Neuronal stem cell (in vitro differentiated cells): Measurements from ENCODE around the gene ASB2.

ENCODE experiments used
- DNase-seq: peaks from one replicate; pipeline ENCODE4 v3.0.0-alpha.2; 2013; ENCODE audit warnings: low spot score
- H2AFZ ChIP-seq: one replicate; pipeline ENCODE4 v1.6.1; 2013; ENCODE audit warnings: mild to moderate bottlenecking, low read length, inconsistent platforms
- H2AK5ac ChIP-seq: 2 replicates; pipeline ENCODE4 v1.6.1; 2013; ENCODE audit warnings: low read depth, mild to moderate bottlenecking, inconsistent platforms, low read length, moderate library complexity, mixed read lengths
- H2BK120ac ChIP-seq: 2 replicates; pipeline ENCODE4 v1.6.1; 2013; ENCODE audit warnings: low read depth, mild to moderate bottlenecking, inconsistent platforms, low read length, moderate library complexity, mixed read lengths
- H2BK12ac ChIP-seq: one replicate; pipeline ENCODE4 v1.6.1; 2013; ENCODE audit warnings: low read length, inconsistent platforms
- H2BK15ac ChIP-seq: 2 replicates; pipeline ENCODE4 v1.6.1; 2013; ENCODE audit warnings: mild to moderate bottlenecking, low read length, inconsistent platforms, mixed read lengths
- H2BK5ac ChIP-seq: one replicate; pipeline ENCODE4 v1.6.1; 2013; ENCODE audit warnings: inconsistent platforms, mild to moderate bottlenecking, low read length, moderate library complexity
- H3K14ac ChIP-seq: one replicate; pipeline ENCODE4 v1.6.1; 2013; ENCODE audit warnings: low read length, inconsistent platforms
- H3K18ac ChIP-seq: 2 replicates; pipeline ENCODE4 v1.6.1; 2013; ENCODE audit warnings: low read length, inconsistent platforms
- H3K23ac ChIP-seq: 2 replicates; pipeline ENCODE4 v1.6.1; 2013; ENCODE audit warnings: low read depth, mild to moderate bottlenecking, mixed read lengths, low read length, inconsistent platforms; ENCODE audit not compliant: poor library complexity
- H3K27ac ChIP-seq: replicated peaks from 3 replicates; pipeline ENCODE4 v1.5.1; 2013; ENCODE audit warnings: low read length, inconsistent platforms
- H3K27me3 ChIP-seq, 3 experiments: 2 replicates each; pipeline ENCODE4 v1.6.1; 2013; ENCODE audit warnings: low read length in 3 of 3, mild to moderate bottlenecking in 2 of 3, inconsistent platforms in 1 of 3, low read depth in 1 of 3, mixed read lengths in 1 of 3, moderate library complexity in 1 of 3; ENCODE audit not compliant: control insufficient read depth in 3 of 3, insufficient read depth in 3 of 3
- H3K36me3 ChIP-seq, 2 donors: replicated peaks in 1 of 2; 2 replicates each; pipeline ENCODE4 v1.6.1; 2013; ENCODE audit warnings: low read length in 2 of 2; ENCODE audit not compliant: control insufficient read depth in 2 of 2, insufficient read depth in 2 of 2
- H3K4ac ChIP-seq: 2 replicates; pipeline ENCODE4 v1.6.1; 2013; ENCODE audit warnings: inconsistent platforms, mild to moderate bottlenecking, low read length, moderate library complexity
- H3K4me1 ChIP-seq, 2 donors: 1 replicate in 1 of 2; 2 replicates in 1 of 2; pipeline ENCODE4 v1.6.1; 2013; ENCODE audit warnings: low read length in 2 of 2, low read depth in 1 of 2; ENCODE audit not compliant: control insufficient read depth in 2 of 2, insufficient read depth in 1 of 2
- H3K4me2 ChIP-seq: one replicate; pipeline ENCODE4 v1.6.1; 2013; ENCODE audit warnings: mild to moderate bottlenecking, low read length, inconsistent platforms; ENCODE audit not compliant: insufficient read depth, poor library complexity, severe bottlenecking
- H3K4me3 ChIP-seq, 2 donors: 2 replicates each; pipeline ENCODE4 v1.5.1; 2013; ENCODE audit warnings: low read length in 2 of 2, mild to moderate bottlenecking in 2 of 2, inconsistent platforms in 1 of 2, moderate library complexity in 1 of 2
- H3K79me1 ChIP-seq: one replicate; pipeline ENCODE4 v1.6.1; 2013; ENCODE audit warnings: low read depth, mild to moderate bottlenecking, inconsistent platforms, low read length, moderate library complexity
- H3K9ac ChIP-seq: one replicate; pipeline ENCODE4 v1.6.1; 2013; ENCODE audit warnings: mild to moderate bottlenecking, low read depth, low read length, inconsistent platforms; ENCODE audit not compliant: poor library complexity
- H3K9me3 ChIP-seq, 2 donors: replicated peaks in 1 of 2; 2 replicates each; pipeline versions ENCODE3 to v1.6.1; 2013; ENCODE audit warnings: low read length in 2 of 2, mild to moderate bottlenecking in 2 of 2, inconsistent platforms in 1 of 2, low read depth in 1 of 2, mixed read lengths in 1 of 2, moderate library complexity in 1 of 2; ENCODE audit not compliant: control insufficient read depth in 2 of 2, insufficient read depth in 1 of 2
- H4K8ac ChIP-seq: one replicate; pipeline ENCODE4 v1.6.1; 2013; ENCODE audit warnings: low read depth, mild to moderate bottlenecking, inconsistent platforms, low read length, moderate library complexity
- H4K91ac ChIP-seq: one replicate; pipeline ENCODE4 v1.6.1; 2013; ENCODE audit warnings: low read length, low read depth, mild to moderate bottlenecking, inconsistent platforms; ENCODE audit not compliant: poor library complexity
- WGBS, 2 donors: extraction: QIAGEN DNeasy Blood & Tissue Kit; methylation state at CpG; one replicate each; pipeline ENCODE4 v1.1.7; 2013; ENCODE audit warnings: missing lambda C conversion rate in 2 of 2, mixed read lengths in 1 of 2; ENCODE audit not compliant: insufficient read length in 2 of 2, insufficient replicate concordance in 1 of 2; ENCODE audit errors: extremely low coverage in 2 of 2; 5-methylcytosine and 5-hydroxymethylcytosine counted together

The ASB2 gene

DNA sequence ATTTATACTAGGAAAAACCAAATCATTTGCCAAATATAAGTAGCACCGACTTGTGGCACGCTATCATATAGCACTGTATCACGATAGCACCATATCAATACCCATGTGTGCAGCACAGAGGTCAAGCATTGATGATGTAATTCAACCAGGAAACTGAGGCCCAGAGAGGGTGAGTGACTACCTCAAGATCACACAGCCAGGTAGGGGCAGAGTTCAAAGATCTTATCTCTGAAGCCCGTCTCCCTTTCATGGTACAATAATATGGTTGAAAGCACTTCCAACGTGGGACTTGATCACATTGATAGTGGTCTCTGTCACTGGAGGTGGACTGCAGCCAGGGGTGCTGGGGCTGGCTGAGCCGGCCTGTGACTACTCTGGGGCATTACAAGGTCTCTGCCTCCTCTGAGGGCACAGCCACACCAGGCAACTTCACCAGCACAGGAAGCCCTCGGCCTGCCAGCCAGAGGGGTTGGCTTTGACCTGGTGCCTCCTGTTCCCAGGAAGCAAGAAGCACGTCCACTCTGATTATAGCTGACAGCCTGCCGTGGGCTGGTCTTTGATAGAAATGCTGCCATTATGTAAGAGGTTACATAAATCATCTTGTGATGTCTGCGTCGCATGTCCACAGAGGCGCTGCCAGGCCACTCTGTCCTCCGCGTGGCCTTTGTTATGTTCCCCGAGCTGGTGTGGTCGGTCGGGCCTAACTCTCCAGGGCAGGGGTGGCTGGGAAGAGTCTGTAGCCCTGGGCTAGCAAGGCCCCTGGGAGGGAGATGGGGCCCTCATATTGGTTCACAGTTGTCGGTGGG is 55.2 kb downstream of the ASB2 start:
- Histone ChIP-seq H2BK15ac (peak overlapping the region; percentile 49), H4K8ac (no peak overlapping the region), H3K4me2 (no peak overlapping the region), H4K91ac (no peak overlapping the region), H3K9ac (no peak overlapping the region), H3K27ac (no peak overlapping the region), H3K9me3 (peaks cover 4 to 14% of the 10 kb centered on the region in 2 donors), H2BK120ac (no peak overlapping the region), H3K4ac (no peak overlapping the region), H2BK5ac (peak overlapping the region; percentile 13), H3K23ac (no peak overlapping the region), H3K79me1 (no peaks in the 10 kb centered on the region), H3K36me3 (peaks cover 0 to 11% of the 10 kb centered on the region in 2 donors), H2BK12ac (no peak overlapping the region), H3K4me1 (peaks cover 12 to 14% of the 10 kb centered on the region in 2 donors), H2AFZ (no peak overlapping the region), H3K27me3 (no peaks in the 10 kb centered on the region), H3K4me3 (no peak overlapping the region), H3K18ac (peak overlapping the region; percentile 45), H2AK5ac (peak overlapping the region; percentile 35), H3K14ac (no peak overlapping the region)
- no CpG with 5 or more reads among the region's 18 CpGs for WGBS, 2 donors
- DNase-seq: no peak

DNA sequence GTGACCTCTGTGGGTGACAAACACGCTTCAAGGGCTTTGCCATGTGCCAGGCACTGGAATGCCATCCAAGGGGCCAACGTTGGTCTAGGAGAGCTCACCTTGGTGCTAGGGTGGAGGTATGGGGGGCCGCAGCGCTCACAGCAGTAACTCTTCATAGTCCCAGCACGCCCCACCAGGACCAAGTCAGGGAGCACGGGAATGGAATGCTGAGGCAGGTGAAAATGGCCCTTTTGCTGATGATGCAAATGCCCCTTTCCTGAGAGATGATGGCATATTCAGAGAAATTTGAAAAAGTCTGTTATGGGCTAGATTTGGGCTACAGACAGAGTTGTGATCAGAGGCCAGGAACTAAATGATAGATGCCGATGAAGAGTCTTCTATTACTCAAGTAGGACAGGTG is 59.2 kb downstream of the ASB2 start:
- Histone ChIP-seq H4K8ac (no peak overlapping the region), H3K23ac (no peak overlapping the region)

GRCh38 chr14:93916498-93916897 is 59.9 kb downstream of the ASB2 start:
- no CpG with 5 or more reads among the region's 3 CpGs for WGBS, 2 donors
- H3K23ac ChIP-seq: no peak overlapping the region
- peaks cover 4 to 10% of the 10 kb centered on the region in 2 donors for H3K9me3 ChIP-seq
- H3K79me1 ChIP-seq: no peaks in the 10 kb centered on the region
- H3K4ac ChIP-seq: no peak overlapping the region
- H3K27me3 ChIP-seq: no peaks in the 10 kb centered on the region
- H2BK15ac ChIP-seq: no peak overlapping the region
- no peak overlapping the region for H2BK120ac ChIP-seq
- no peaks in the 10 kb centered on the region for H3K36me3 ChIP-seq
- no peak overlapping the region for H3K9ac ChIP-seq
- DNase-seq: no peak
- no peak overlapping the region for H3K14ac ChIP-seq
- H2BK5ac ChIP-seq: no peak overlapping the region
- H3K18ac ChIP-seq: no peak overlapping the region
- H4K8ac ChIP-seq: no peak overlapping the region
- no peak overlapping the region for H3K27ac ChIP-seq
- no peak overlapping the region for H4K91ac ChIP-seq
- H3K4me1 ChIP-seq: peaks cover 0 to 2% of the 10 kb centered on the region in 2 donors
- H3K4me2 ChIP-seq: no peak overlapping the region
- no peak overlapping the region for H3K4me3 ChIP-seq
- H2AK5ac ChIP-seq: no peak overlapping the region
- no peak overlapping the region for H2BK12ac ChIP-seq
- no peak overlapping the region for H2AFZ ChIP-seq

More for the DNA sequence above, 59.2 kb downstream of the ASB2 start:
- WGBS, 2 donors: no CpG with 5 or more reads among the region's 7 CpGs
- Histone ChIP-seq H3K36me3 (no peaks in the 10 kb centered on the region), H4K91ac (no peak overlapping the region), H3K14ac (peak overlapping the region; percentile 9), H2BK5ac (no peak overlapping the region), H3K4me1 (peaks cover 0 to 2% of the 10 kb centered on the region in 2 donors), H3K27me3 (no peaks in the 10 kb centered on the region), H3K27ac (no peak overlapping the region), H3K4ac (no peak overlapping the region), H3K18ac (no peak overlapping the region), H2BK120ac (no peak overlapping the region), H3K79me1 (no peaks in the 10 kb centered on the region), H2AFZ (no peak overlapping the region), H2AK5ac (peak overlapping the region; percentile 21), H2BK15ac (peak overlapping the region; percentile 34), H3K9me3 (peaks cover 4 to 10% of the 10 kb centered on the region in 2 donors), H3K4me2 (no peak overlapping the region), H3K4me3 (no peak overlapping the region), H2BK12ac (peak overlapping the region; percentile 51), H3K9ac (no peak overlapping the region)
- DNase-seq: no peak

- no peak overlapping the region for H3K18ac ChIP-seq
- WGBS, 2 donors: no CpG with 5 or more reads among the region's 2 CpGs
- H3K4ac ChIP-seq: no peak overlapping the region
- peaks cover 0 to 2% of the 10 kb centered on the region in 2 donors for H3K4me1 ChIP-seq
- no peak overlapping the region for H4K8ac ChIP-seq
- H2BK15ac ChIP-seq: no peak overlapping the region
- H3K4me2 ChIP-seq: no peak overlapping the region
- DNase-seq: no peak
- H3K4me3 ChIP-seq: no peak overlapping the region
- H4K91ac ChIP-seq: no peak overlapping the region
- H3K27ac ChIP-seq: no peak overlapping the region
- no peaks in the 10 kb centered on the region for H3K27me3 ChIP-seq
- no peak overlapping the region for H2AK5ac ChIP-seq
- H2BK5ac ChIP-seq: no peak overlapping the region
- no peak overlapping the region for H2BK12ac ChIP-seq
- H3K9ac ChIP-seq: no peak overlapping the region
- H2AFZ ChIP-seq: no peak overlapping the region
- no peak overlapping the region for H2BK120ac ChIP-seq
- H3K23ac ChIP-seq: no peak overlapping the region
- no peaks in the 10 kb centered on the region for H3K79me1 ChIP-seq
- no peaks in the 10 kb centered on the region for H3K36me3 ChIP-seq
- peaks cover 4 to 10% of the 10 kb centered on the region in 2 donors for H3K9me3 ChIP-seq
- no peak overlapping the region for H3K14ac ChIP-seq
Measured at GRCh38 chr14:93915800-93916199, 60.6 kb downstream of the ASB2 start.
